CD4-positive, alpha-beta T cell treated with Interleukin-2 at 100 ng/mL for 4 hours (primary cell): ENCODE results near the gene CARHSP1.
"Not testable (repeated sequence)": the region's sequence is repeated elsewhere in the genome, so short reads cannot be mapped to it uniquely, and the experiment has no call there.

Experiments
- DNase-seq: peaks from one replicate; pipeline ENCODE4 v3.0.0-alpha.2; 2020; ENCODE audit warnings: low spot score

Gene CARHSP1

DNA sequence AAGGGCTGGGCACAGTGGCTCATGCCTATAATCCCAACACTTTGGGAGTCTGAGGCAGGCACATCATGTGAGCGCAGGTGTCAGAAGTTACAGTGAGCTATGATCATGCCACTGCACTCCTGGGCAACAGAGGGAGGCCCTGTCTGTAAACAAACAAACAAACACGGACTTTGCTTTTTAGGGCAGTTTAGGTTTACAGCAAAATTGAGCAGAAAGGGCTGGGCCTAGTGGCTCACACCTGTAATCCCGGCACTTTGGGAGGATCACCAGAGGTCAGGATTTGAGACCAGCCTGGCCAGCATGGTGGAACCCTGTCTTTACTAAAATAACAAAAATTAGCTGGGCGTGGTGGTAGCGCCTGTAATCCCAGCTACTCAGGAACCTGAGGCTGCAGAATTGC, 3.3 kb upstream of the CARHSP1 start:
- DNase-seq: no peak

DNA sequence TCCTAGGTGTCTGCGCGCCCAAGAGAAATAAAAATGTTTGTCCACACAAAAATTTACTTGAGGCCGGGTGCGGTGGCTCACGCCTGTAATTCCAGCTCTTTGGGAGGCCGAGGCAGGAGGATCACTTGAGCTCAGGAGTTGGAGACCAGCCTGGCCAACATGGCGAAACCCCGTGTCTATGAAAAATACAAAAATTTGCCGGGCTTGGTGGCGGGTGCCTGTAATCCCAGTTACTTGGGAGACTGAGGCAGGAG, 1.1 kb upstream of the CARHSP1 start:
- not testable (repeated sequence) for DNase-seq

DNA sequence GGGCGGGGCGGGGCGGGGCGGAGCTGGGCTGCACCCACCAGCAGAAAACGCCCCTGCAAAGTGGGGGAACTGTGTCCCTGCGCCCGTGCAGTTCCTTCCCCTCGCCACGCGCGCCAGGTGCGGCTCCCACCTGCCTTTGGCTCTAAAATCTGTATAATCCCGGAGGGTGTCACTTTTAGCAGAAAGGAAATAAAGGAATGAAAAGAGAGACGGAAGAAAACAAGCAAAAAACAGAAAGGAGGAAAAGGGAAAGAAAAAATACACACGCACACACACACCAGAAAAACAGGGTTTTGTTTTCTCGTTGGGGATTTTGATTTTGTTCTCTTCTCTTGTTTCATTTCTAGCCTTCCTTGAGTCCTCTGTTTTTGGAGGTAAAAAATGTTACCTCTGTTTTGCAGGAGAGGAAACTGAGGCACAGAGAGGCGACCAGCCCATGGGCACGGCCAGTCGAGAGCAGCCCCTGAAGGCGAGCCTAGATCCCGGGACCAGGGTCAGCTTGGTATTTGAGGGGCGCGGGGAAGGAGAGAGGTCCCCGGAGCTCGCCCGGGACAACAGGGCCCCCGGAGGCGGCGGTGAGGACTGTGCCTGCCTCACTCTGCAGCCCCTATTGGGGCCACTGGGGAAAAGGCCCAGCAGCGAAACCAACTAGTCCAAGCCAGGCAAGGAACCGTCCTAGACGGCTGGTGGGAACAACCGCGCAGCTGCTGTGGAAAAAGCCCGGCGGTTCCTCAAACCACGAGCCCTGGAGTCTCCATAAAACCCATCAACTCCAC, 594 bp upstream of the CARHSP1 start:
- no peak for DNase-seq

DNA sequence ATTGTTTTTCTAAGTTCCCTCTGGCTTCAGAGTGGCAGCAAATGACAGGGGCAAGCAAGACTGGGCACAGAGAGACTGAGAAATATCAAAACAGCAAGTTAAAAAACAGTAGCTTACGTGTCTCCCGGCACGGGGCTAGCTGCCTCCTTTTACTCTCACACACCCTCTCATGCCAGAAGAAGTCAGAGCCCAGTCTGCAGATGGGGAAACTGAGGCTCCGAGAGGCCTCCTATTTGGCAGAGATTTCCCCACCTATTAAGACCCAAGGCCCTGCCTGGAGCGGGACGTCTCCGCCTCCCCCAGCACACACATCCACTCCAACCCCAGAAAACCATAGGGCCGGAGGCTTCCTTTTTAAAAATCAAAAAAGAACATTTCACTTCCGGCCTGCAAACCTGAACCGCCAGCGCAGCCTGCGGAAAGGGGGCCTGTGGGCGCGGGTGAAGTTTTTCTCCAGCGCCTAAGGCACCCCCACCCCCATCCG, 832 bp downstream of the CARHSP1 start:
- peak; percentile 49 for DNase-seq

DNA sequence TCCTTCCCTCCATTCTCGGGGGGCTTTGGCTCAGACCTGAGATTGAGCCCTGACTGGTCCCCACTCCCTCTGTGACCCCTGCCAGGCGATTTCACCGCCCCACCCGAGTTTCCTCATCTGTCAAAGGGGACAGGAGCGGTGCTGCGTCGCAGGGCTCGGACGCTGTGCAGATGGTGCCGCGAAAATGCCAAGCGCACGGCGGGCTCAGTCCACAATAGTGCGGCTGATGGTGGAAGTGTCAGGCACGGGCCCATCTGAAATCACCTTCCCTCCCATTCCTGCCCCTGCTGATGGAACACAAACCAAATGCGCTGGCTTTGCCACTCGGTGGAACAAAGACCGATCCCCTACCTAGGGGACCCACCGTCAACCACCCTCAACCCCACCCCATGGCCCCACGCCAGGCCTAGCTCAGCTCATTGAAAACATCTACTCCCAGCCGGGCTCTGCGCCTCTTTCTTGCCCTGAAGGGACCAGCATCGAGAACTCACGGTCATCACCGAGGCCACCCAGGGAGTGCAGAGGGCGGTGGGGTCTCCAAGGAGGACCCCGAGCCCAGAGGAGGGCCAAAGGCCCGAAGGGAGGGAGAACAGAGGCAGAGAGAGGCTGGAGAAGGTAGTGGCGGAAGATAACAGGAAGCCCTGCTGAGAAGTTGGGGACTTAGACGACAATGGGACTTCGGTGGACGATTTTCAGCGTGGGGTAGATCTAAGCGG, 1.4 kb downstream of the CARHSP1 start:
- no peak for DNase-seq

DNA sequence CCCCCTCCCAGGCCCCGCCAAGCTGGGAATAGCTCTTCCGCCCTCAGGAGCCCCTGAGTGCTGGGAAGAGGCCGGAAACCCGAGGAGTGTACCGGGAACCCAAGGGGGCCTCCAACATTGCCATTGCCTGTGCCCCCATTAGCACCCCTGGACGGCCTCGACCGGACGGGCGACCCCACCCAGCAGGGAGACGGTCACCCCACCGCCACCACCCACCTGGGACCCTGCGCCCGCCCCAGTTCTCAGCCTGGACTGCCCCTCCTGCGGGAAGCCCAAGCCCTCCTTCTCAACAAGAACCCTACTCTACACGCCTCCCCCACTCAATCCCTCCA, 2.0 kb downstream of the CARHSP1 start:
- no peak for DNase-seq

DNA sequence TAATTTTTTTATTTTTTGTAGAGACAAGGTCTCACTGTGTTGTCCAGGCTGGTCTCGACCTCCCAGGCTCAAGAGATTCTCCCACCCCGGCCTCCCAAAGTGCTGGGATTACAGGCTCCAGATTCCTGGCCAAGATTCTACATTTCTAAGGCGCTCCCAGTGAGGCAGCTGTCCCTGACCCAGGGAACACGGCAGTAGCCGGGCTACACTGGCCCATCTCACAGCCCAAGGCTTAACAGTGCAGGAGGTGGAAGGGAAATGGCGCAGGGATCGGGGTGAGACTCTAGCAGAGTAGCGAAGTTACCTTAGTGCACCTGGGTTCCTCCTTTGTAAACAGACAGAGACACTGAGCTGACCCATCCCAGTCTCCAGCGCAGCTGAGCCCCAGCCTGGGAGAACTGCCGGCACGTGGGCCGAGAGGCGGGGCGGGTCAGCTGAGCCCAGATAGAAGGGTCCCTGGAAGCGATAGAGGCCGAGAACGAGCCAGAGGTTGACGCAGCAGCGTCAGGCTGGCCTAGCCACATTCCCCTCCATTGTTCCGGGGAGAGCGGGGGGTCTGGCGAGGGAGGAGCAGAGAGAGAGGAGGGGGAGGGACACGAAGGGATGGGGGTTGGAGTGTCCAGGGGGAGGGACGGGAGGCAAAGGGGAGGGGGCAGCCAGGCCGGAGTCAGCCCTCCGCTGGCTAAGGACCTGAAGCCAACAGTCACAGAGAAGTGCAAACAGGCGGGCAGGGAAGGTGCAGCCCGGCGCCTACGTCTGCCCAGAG, 2.5 kb downstream of the CARHSP1 start:
- no peak for DNase-seq

DNA sequence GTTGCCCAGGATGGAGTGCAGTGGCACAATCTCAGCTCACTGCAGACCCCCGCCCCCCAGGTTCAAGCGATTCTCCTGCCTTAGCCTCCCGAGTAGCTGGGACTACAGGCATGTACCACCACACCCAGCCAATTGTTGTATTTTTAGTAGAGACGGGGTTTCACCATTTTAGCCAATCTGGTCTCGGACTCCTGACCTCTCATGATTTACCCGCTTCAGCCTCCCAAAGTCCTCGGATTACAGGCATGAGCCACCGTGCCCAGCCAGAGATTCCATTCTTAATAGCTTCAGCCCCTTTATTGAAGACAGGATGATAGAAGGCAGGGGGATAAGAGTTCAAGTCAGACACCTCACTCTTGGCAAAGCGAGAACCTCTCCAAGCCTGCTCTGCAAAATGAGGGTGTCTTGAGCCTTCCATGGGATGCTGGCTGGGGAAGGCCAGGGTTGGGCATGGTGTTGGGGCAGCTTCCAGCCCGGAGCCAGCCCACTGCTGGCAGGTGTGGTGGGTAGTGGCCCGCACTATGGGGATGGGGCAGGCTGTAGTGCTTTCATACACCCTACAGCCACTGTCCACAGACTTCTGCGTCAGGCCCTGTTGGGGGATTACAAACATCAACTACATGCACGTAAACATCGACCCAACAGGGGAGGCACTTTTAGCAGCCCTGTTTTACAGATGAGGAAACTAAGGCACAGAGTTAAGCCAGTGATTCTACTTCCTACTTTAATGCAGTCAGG, 3.5 kb downstream of the CARHSP1 start:
- DNase-seq: no peak

DNA sequence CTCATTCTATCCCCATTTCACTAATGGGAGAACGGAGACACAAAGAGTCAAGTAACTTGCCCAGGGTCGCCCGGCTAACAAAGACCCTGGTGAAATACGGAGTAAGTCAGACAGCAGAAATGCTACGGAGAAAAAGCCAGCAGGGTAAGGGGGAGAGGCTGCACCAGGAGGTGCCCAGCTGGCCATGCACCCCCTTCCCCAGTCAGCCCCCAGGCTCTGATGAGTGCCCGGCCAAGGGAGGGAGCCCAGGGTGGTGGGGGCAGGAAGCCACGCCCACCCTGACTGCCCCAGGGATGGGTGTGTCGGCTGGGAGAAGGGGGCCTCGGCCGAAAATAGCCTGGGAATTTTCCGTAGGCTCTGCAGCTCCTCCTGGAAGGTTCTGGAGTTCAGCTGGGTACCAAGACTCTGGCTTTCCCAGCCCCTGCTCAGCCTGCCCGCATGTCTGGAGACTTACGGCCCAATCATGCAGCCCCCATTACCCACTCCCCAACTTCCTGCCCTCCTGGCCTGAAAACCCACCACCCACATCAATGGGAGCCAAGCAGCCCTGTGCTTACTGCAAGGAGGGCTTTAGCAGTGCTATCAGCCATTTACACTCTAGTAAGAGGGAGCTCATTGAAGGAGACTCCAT, 4.2 kb downstream of the CARHSP1 start:
- DNase-seq: no peak

DNA sequence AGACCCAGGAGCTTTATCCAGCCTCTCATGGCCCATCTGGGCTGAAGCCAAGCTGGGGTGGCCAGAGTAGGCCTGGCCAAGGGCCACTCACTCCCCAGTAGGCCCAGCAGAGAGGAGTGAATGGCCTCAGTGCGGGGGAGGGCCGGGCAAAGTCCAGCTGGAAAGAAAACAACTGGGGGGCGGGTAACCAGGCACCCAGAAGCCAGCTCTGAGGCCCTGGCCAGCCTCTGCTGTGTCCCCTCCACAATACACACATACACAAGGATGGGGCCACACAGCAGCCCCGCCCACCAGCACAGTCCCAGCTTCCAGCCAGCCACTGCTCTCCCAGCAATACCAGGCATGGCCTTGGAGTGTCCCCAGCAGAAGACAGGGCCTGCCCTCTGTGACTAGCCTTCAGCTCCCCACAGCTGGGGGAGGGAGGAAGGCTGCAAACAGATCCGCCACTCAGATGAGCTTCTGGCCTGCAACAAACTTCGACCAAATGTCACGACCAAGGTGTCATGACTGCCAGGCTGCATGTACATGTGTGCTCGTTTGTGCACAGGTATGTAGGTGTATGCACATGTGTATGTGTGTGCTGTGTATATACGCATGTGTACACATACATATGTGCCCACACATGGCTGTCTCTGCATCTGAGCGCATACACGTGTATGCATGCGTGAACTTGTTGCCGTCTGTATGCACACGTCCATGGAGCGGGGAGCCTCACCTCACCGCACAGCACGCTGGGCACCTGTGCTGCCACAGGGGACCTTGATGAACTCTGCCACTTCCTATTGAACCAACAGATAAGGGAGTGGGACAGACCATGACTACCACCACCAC, 5.0 kb downstream of the CARHSP1 start:
- DNase-seq: no peak

DNA sequence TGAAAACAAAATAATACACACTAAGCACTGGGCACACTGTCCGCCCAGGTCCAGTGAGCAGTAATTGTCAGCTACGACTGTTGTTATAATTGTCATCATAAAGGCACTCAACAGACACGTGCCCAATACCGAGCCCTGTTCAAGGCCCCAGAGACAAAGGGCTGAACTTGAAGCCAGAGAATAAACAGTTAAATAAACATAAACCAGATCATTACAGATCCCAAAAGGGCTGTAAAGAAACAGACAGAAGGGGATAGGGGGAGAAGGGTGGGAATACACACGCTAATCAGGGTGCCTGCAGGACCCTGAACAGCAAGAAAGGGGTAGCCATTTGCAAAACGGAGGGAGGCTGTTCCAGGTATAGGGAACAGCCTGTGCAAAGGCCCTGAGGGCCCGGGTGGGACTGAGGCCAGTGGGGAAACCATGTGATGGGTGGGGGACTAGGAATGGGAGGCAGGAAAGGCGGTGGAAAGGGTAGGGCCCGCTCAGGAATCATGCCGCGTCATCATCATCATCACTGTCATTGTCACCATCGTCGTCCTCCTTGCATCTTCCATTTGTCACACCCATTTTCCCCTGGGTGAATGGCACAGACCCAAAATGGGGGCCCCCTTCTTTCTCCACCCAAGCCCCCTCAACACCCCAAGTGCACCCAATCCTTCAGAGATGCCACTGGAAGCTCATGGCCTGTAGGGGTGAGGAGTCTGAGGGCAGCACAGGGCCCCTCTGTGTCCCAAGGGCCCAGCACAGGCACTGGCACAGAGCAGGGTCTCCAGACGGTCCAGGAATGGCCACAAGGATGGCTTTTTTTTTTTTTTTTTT, 6.3 kb downstream of the CARHSP1 start:
- DNase-seq: no peak

DNA sequence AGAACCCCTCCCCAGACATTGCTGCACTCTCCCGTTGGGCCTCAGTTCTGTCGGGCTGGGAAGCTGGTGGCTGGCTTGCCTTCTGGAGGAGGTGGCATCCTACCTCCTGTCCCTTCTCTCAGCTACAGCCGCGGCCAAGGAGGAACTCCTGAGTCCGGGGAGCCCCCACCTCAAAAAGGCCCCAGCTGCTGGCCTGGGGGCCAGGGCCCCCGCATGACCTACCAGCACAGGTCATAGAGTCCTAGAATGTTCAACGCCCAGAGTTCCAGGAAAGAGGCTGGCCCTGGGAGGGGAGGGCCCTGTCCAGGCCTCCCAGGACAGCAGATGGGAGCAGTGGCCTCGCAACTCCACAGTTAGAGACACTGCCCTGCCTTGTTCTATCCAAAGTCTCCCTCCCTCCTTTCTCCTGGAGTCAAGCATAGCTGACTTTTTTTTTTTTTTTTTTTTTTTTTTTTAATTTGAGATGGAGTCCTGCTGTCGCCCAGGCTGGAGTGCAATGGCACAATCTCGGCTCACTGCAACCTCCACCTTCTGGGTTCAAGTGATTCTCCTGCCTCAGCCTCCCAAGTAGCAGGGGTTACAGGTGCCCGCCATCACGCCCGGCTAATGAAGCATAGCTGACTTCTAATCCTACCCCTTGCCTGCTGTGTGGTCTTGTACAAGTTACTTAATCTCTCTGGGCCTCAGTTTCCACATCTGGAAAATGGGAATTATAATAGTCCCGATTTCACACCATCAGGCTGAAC, 7.1 kb downstream of the CARHSP1 start:
- no peak for DNase-seq

DNA sequence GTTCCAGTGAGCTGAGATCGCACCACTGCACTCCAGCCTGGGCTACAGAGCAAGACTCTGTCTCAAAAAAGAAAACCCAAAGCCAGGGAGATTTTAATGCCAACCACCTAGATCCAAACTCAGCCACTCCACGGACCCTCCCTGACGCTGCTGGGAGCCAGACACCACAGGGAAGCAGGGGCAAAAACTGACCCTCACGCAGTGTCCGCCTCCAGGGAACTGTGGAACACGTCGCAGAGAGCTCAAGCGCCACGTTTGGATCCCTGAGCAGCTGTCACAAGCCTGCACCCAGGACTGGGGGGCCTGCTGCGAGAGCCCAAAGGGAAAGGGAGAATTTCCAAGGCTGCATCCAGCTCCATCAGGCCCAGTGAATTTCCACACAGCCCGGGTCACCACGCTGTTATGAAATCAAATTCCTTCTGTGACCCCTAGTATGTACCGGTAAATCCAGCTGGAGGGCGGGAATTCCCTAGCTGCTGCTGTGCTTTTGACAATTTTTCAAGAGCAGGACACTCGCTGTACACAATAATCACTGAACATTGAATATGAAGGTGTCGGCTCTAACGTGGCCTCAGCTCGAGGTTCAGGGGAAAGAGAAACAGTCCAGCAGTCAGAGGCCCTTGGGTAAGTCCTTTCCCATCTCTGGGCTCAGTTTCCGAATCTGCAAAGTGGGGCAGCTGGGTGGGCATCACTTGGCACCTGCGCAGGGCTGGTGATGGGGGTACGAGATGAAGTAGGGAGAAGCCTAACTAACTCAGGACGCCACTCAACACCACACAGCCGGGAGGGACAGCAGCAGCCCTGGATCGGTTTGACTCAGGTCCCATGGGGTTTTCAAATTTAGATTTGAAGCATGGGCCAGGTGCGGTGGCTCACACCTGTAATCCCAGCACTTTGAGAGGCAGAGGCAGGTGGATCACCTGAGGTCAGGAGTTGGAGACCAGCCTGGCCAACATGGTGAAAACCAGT, 8.6 kb downstream of the CARHSP1 start:
- DNase-seq: no peak

DNA sequence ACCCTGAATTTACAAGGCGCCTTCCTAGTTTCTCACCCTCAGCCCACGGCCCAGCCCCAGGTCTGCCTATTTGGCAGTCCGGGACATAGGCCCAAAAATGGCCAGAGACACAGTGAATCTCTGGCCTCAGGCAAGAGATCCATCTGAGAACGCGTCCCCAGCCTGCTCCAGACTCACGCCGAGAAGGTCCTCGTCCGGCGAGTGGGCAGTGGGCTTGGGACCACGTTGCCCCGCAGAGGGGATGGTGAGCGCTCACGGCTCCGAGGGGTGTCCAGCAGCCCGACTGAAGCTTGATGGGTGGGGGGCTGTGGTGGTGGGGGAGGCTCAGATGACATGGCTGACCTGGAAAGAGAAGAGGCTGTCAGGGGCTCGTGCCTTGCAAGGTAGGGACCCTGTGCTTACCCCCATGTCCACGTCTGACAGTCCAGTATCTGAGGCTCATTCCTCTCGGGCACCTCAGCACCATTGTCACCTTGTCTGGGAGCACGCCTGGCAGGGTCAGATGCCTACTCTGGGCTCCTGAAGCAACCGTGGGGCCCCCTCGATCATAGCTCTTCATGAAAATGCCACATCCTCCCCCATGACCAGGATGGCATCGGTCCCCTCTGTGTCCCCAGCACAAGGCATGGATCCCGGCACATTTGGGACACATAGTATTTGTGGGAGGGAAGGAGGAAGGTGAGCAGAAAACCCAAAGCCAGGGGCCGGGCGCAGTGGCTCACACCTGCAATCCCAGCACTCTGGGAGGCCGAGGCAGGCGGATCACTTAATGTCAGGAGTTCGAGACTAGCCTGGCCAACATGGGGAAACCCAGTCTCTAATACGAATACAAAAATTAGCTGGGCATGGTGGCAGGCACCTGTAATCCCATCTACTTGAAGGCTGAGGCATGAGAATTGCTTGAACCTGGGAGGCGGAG, 9.6 kb downstream of the CARHSP1 start:
- DNase-seq: no peak

DNA sequence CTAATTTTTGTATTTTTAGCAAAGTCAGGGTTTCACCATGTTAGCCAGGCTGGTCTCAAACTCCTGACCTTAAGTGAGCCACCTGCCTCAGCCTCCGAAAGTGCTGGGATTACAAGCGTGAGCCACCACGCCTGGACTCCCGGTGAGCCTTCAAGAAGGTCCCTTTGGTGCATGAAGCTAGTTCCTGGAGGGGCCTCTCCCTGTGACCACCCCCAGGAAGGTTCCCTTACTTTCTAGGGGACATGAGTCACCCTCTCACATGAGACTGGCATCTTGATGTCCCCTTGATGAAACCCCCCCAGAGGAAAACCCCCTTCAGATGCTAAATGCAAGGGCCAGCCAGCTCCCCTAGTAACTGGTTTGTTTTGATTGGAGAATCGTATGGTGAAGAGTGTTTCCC, 12.8 kb downstream of the CARHSP1 start:
- DNase-seq: no peak

DNA sequence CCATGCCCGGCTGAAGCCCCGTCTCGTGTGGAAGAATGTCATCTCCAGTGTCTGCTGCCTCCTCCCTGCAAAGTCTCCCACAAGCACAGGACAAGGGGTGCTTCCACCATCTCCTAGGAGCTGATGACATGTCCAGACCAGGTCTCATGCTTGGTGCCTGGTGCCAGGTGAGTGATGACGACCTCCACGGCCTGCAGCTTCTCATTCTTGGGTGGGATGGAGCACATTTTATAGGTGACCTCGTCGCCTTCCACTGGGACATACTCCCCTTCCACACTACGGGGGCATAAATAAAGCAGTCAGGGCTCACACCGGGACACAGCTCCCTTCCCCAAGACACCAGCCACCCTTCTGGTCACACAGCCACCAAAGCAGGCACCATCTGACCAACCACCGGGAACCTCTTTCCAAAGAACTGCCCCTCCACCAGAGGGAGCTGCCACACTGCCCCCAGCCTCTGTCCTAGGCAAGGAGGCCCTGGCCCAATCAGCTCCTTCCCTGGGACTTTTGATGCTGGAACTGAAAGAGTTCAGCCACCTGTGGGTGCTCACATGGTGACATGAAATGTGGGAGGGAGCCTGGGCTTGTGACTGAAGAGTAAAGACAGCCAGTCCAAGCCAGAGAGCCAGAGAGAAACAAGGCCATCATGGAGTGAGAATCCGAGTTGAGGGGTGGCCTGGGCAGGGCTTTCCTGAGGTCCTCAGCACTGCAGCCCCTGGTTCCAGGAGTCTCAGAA, 13.6 kb downstream of the CARHSP1 start:
- no peak for DNase-seq
